HG03432 (cell line): Measurements from ENCODE around the gene B3GNT8.
"Not testable (repeated sequence)": the region's sequence is repeated elsewhere in the genome, so short reads cannot be mapped to it uniquely, and the experiment has no call there.

Experiments
- ATAC-seq: cut with Tn5 transposase; IDR thresholded peaks from one replicate; pipeline ENCODE4 v1.9.1; 2021; ENCODE audit warnings: mild to moderate bottlenecking, moderate library complexity; ENCODE audit not compliant: unreplicated experiment

The B3GNT8 gene

GRCh38 chr19:41397086-41398049 lies 29.8 kb downstream of the B3GNT8 start, which contains the start of the genes BCKDHA and EXOSC5:
BCKDHA (plus strand) TSS chr19:41397818; CDS start chr19:41397828, 10 bp downstream.
EXOSC5 (minus strand) TSS chr19:41397359; CDS start chr19:41397328, 31 bp downstream.
- ATAC-seq: peak; percentile 89

GRCh38 chr19:41395355-41395754 lies 31.8 kb downstream of the B3GNT8 start:
- no peak for ATAC-seq

GRCh38 chr19:41392775-41393174 lies 34.4 kb downstream of the B3GNT8 start:
- no peak for ATAC-seq

GRCh38 chr19:41391618-41392017 lies 35.6 kb downstream of the B3GNT8 start:
- ATAC-seq: no peak

- no peak for ATAC-seq
Observed at GRCh38 chr19:41386442-41386841, 40.7 kb downstream of the B3GNT8 start.

- ATAC-seq: no peak
Observed at GRCh38 chr19:41384351-41384750, 42.8 kb downstream of the B3GNT8 start.

GRCh38 chr19:41381536-41381935 lies 45.6 kb downstream of the B3GNT8 start:
- not testable (repeated sequence) for ATAC-seq

- ATAC-seq: peak; percentile 70
Observed at GRCh38 chr19:41377977-41378709, 49.0 kb downstream of the B3GNT8 start.

- ATAC-seq: no peak
Observed at GRCh38 chr19:41376998-41377365, 50.2 kb downstream of the B3GNT8 start.

- no peak for ATAC-seq
Observed at GRCh38 chr19:41376241-41376997, 50.8 kb downstream of the B3GNT8 start, which contains the start of gene TMEM91. TMEM91 (plus strand) TSS chr19:41376533; CDS start chr19:41378310, 1,777 bp downstream.
